Measurements from ENCODE around the gene CYP1A1. TPM values are rescaled to one million over a fixed set of nuclear protein-coding genes. Genes with fewer than 3 reads are reported as not detected.

CYP1A1 gene
- total RNA-seq, 1 donor from 2014 or later, result 0.27 TPM

DNA sequence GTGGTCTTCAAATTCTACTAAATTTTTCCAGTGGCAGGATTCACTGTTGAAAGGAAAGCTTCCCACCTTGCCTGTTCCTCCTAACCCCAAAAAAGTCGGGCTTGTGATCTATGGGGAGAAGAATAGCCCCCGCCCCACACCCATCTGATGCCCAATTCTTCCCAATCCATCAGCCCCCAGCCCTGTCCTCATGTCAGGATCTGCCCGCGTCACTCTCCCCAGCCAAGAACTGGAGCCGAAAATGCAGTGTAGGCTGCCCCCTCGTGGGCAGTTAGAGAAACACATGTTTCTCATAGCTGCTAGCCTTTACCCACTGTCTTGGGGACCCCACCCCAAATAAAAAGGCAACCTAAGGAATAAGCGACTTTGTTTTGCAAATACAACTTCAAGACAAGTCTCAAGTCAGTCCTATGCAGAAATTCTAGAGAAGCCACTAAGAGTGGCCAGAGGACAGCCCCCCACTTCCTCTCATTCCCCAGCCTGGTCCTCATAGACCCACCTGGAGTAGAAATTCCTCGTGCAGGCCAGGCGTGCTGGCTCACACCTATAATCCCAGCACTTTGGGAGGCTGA lies 43.5 kb upstream of the CYP1A1 start:
- H3K4me3 Mint-ChIP-seq, result peak overlapping the region; percentile 35
- H3K36me3 Mint-ChIP-seq, result no peaks in the 10 kb centered on the region
- H3K4me1 Mint-ChIP-seq, result peaks cover 6% of the 10 kb centered on the region
- H3K27ac Mint-ChIP-seq, result no peak overlapping the region
- TF ChIP-seq CTCF (IDR thresholded peaks at IDR 0.05; ENCODE audit: unreplicated experiment), result peak; percentile 93
- H3K27me3 Mint-ChIP-seq (ENCODE audit: low read depth), result peaks cover 18% of the 10 kb centered on the region
- no peaks in the 10 kb centered on the region for H3K9me3 Mint-ChIP-seq
- DNase-seq (ENCODE audit: low spot score in 2 of 2, unreplicated experiment in 2 of 2), result peak in 1 of 2 experiments; percentile 80

DNA sequence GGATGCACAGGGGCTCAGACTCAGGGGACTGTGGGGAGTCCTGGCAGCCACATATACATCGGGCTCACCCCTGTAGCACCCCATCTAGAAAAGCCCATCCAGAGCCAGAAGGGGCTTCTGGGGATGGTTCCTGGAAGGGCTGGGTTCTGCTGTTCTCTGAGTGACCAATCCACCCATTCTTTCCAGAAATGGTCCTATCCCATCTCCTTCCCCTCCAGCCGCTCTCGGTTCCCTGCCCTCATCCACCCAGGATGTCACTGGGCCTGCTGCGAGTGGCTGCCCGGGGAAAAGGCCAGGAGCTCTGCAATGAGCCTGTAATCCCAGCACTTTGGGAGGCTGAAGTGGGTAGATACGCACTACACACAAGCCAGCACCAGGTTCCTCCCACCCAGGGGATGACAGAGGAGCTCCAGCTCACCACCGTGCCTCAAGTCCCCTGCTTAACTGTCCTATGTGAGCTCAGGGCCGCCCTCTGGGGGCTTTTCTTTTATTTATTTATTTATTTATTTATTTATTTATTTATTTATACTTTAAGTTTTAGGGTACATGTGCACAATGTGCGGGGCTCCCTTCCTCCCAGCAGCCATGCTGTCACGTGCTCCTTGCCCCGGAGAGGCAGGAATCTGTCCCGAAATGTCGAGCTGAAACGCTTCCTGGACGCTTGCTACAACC lies 42.9 kb upstream of the CYP1A1 start:
- H3K36me3 Mint-ChIP-seq, result no peaks in the 10 kb centered on the region
- H3K4me3 Mint-ChIP-seq, result peak overlapping the region; percentile 35
- no peak overlapping the region for H3K27ac Mint-ChIP-seq
- no peaks in the 10 kb centered on the region for H3K9me3 Mint-ChIP-seq
- H3K27me3 Mint-ChIP-seq (ENCODE audit: low read depth), result peaks cover 18% of the 10 kb centered on the region
- DNase-seq (ENCODE audit: low spot score in 2 of 2, unreplicated experiment in 2 of 2), result no peak
- H3K4me1 Mint-ChIP-seq, result peaks cover 6% of the 10 kb centered on the region
- no peak for TF ChIP-seq CTCF (IDR thresholded peaks at IDR 0.05; ENCODE audit: unreplicated experiment)

- no peak overlapping the region for H3K27ac Mint-ChIP-seq
- peaks cover 18% of the 10 kb centered on the region for H3K27me3 Mint-ChIP-seq (ENCODE audit: low read depth)
- no peaks in the 10 kb centered on the region for H3K9me3 Mint-ChIP-seq
- no peak for TF ChIP-seq CTCF (IDR thresholded peaks at IDR 0.05; ENCODE audit: unreplicated experiment)
- no peak for DNase-seq (ENCODE audit: low spot score in 2 of 2, unreplicated experiment in 2 of 2)
- no peak overlapping the region for H3K4me3 Mint-ChIP-seq
- peaks cover 8% of the 10 kb centered on the region for H3K4me1 Mint-ChIP-seq
- H3K36me3 Mint-ChIP-seq, result no peaks in the 10 kb centered on the region
Observed at GRCh38 chr15:74767167-74768098, 42.1 kb upstream of the CYP1A1 start.

DNA sequence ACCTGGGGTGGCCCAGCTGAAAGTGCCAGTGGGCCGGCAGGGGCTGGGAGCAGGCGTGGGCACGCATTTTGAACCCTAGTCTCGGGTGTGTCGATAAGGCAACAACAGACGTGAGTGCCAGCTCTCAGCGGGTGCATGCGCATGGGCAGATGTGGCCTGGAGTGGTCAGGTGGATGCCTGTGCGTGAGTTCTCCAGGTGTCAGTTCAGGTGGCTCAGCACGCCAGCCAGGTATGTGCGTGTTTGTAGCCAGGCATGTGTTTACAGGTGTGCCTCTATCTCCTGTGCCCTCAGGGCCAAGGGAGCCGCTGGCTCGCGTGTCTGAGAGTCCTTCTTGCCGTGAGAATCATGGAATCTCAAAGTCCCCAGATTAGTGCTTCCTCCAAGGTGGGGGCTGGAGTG lies 38.1 kb upstream of the CYP1A1 start:
- H3K4me3 Mint-ChIP-seq, result no peak overlapping the region
- TF ChIP-seq CTCF (IDR thresholded peaks at IDR 0.05; ENCODE audit: unreplicated experiment), result no peak
- H3K4me1 Mint-ChIP-seq, result peaks cover 4% of the 10 kb centered on the region
- H3K36me3 Mint-ChIP-seq, result no peaks in the 10 kb centered on the region
- H3K27me3 Mint-ChIP-seq (ENCODE audit: low read depth), result peaks cover 3% of the 10 kb centered on the region
- no peaks in the 10 kb centered on the region for H3K9me3 Mint-ChIP-seq
- H3K27ac Mint-ChIP-seq, result no peak overlapping the region
- no peak for DNase-seq (ENCODE audit: low spot score in 2 of 2, unreplicated experiment in 2 of 2)

DNA sequence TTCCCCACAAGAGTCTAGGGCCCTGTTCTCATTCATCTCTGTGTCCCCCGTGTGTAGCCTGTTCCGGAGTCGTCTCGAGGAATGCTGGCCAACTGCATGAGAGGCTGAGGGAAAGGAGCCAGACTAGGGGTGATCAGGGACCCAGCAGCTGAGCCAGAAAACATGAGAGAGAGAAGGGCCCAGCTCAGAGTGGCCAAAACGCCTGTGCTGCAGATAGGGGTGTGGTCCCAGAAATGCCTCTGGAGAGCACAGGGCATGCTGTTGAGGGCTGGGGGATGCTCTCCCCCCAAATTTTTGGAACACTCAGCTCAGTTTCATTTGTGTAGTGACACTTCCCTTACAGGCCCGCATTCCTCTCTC lies 37.4 kb upstream of the CYP1A1 start:
- Mint-ChIP-seq H3K36me3 (no peaks in the 10 kb centered on the region), H3K4me3 (no peak overlapping the region), H3K9me3 (no peaks in the 10 kb centered on the region), H3K27me3 (ENCODE audit: low read depth) (peaks cover 3% of the 10 kb centered on the region), H3K4me1 (peaks cover 4% of the 10 kb centered on the region), H3K27ac (no peak overlapping the region)
- DNase-seq (ENCODE audit: low spot score in 2 of 2, unreplicated experiment in 2 of 2), result no peak
- no peak for TF ChIP-seq CTCF (IDR thresholded peaks at IDR 0.05; ENCODE audit: unreplicated experiment)
